ENCODE data around the gene C6orf47.

C6orf47 gene

DNA sequence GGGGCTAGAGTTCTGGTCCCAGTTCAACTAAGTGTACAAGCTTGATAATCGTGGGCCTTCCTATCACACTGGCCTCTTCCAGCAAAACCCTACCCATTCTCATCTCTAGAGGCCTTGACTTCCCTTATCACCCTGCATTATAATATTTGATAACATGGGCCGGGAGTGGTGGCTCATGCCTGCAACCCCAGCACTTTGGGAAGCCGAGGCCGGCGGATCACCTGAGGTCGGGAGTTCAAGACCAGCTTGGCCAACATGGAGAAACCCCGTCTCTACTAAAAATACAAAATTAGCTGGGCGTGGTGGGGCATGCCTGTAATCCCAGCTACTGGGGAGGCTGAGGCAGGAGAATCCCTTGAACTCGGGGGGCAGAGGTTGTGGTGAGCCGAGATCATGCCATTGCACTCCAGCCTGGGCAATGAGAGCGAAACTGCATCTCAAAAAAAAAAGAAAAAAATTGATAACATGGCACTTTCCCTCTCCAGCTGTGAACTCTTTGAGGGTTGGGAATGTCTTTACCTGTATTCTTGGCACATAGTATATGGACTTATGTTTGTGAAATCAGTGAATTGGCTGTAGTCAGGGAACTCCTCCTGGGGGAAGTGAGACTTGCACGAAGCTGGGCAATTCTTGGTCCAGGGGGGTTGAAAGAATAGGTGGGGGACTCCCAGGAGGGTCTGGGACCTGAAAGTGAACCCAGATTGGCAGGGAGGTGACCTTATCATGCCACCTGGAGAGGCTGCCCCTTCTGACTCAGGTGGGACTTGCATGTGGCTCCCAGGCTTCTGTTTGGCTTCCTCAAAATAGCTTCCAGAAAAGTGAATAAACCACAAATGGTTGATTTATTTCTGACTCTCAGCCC, 915 bp upstream of the C6orf47 start:
- DNase-seq (ENCODE audit: low read depth) = no peak

GRCh38 chr6:31659649-31660380, 763 bp downstream of the C6orf47 start:
- DNase-seq (ENCODE audit: low read depth) = no peak

DNA sequence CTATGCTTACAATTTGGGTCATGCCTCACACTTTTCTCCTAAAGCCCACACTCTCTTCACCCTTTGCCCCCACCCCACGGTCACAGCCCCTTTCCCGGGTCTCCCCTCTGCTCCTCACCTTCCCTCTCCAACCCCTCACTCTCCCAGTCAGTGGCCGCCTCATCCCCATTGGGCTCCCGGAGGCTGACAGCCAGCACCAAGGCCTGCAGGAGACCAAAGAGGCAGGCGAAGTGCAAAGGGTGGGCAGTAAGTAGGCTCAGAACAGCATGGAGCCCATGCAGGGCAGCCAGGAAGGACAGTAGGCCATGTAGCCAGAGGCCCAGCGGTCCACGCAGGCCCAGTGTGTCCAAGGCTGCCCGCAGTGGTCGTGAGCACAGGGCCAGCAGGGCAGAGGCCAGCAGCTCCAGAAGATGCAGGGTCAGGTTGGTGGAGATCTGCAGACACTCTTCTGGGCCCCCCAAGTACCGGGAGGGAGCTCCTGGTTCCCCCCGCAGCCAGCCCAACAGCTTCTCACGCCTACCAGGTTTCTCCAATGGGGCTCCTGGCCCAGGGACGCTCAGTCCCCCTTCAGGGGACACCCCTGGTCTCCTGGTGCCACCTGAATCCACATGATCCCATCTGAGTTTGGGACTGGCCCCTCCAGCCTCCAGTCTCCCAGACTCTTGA, 1.5 kb downstream of the C6orf47 start:
- DNase-seq (ENCODE audit: low read depth) = no peak

GRCh38 chr6:31658158-31658688, 2.4 kb downstream of the C6orf47 start:
- DNase-seq (ENCODE audit: low read depth) = no peak

DNA sequence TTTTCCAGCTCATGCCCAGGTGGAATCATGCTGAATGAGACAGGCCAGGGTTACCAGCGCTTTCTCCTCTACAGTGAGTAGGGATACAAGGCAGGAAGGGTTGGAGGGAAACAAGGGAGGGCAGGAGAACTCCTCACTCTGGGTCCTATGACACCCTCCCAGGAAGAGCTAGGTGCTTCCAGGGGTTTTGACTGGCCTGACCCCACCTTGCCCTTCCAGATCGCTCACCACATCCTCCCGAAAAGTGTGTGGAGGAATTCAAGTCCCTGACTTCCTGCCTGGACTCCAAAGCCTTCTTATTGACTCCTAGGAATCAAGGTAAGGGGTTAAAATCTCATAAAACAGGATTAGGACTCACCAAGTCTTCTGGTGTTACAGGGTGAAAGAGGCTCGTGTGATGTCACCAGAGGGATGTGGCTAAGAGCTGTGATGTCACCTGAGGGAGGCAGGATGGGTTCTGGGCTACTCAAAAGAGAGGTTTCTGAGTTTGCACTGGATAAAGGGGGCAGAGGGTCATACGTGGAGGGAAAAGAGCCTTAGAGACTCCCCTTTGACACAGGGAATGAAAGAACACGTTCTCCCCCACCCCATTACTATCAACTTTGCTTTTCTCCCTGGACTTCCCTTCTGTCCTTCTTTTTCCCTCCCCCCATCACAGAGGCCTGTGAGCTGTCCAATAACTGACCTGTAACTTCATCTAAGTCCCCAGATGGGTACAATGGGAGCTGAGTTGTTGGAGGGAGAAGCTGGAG, 3.0 kb downstream of the C6orf47 start:
- DNase-seq (ENCODE audit: low read depth) = no peak

DNA sequence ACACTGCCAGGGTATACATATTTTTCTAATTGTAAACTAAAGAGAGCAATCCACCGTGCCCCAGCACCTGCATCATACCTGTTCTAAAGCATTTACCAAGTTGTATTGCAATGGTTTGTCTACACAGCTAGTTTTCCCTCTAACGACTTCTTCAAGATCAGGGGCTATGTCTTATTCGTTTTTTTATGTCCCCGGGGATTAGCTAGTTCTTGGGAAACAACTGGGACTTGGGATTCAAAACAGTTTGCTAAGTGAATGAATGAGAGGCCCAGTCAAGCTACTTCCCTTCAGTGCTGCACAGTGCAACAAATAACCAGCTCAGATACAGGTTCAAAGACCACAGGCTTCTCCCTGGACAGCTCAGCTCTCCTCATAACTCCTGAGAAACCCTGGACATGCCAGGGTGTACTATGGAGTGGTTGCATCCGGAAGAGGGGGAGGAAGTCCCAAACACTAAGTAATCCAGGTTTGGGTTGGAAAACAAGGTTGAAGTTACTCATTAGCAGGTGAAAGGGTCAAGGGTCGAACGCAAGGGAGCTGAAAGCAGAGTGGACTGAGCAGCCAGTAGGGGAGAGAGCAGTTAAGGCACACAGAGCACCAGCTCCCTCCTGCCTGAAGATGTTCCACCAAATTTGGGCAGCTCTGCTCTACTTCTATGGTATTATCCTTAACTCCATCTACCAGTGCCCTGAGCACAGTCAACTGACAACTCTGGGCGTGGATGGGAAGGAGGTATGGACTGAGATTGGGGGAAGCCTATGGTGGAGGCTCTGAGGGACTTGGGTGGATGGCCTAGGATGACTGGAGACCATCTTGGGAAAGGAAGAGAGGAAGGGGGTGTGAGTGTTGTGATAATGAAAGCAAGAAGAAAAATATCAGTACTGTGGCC, 5.0 kb downstream of the C6orf47 start, which contains the start of gene APOM:
APOM (plus strand) TSS at position 546 of the 889 bp plus-strand sequence; CDS start at position 619, 73 bp downstream.
- no peak for DNase-seq (ENCODE audit: low read depth)

GRCh38 chr6:31654574-31655348, 5.8 kb downstream of the C6orf47 start:
- DNase-seq (ENCODE audit: low read depth) = no peak

GRCh38 chr6:31652925-31653724, 7.5 kb downstream of the C6orf47 start:
- peak; percentile 83 for DNase-seq (ENCODE audit: low read depth)

GRCh38 chr6:31651602-31652191, 8.9 kb downstream of the C6orf47 start:
- no peak for DNase-seq (ENCODE audit: low read depth)

DNA sequence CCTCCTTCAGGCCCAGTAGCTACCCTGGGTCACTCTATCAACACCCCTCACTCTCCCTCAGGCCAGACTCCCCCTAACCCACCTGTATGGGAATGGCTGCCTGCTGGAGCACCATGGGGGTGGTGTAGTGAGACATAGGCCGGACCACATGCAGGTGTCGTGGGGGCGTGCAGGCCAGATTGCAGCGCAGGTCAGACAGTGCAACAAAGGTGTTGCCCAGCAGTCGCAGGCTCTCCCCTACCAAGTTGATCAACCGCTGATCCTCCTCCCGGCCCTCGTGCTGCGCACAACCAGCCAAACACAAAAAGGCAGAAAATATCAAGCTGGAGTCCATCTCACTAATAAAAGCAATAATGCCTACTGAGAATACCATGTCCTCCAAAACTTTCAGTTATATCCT, 15.3 kb downstream of the C6orf47 start:
- DNase-seq (ENCODE audit: low read depth) = no peak

- DNase-seq (ENCODE audit: low read depth) = no peak
Measured at GRCh38 chr6:31643818-31644454, 16.6 kb downstream of the C6orf47 start.

- DNase-seq (ENCODE audit: low read depth) = no peak
Measured at GRCh38 chr6:31642798-31643570, 17.6 kb downstream of the C6orf47 start.

DNA sequence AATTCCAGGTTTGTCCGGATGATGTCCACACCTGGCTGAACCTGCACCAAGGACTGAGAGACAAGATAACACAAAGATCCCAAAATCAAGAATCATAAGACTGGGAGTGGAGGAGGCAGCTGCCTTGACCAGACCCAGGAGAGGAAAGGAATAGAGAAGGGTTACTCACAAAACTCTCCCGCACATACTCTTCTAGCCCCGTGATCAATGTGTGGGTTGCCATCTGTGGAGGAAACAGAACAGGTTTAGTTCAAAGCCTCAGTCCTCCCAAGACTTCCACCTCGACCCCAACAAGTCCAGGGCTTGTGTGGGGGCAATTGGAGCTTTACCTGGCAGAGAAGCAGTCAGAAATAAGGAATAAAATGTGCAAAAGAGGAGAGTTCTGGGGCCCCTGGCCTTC, 19.2 kb downstream of the C6orf47 start:
- no peak for DNase-seq (ENCODE audit: low read depth)

GRCh38 chr6:31640612-31641011, 20.0 kb downstream of the C6orf47 start:
- DNase-seq (ENCODE audit: low read depth) = no peak

- DNase-seq (ENCODE audit: low read depth) = no peak
Measured at GRCh38 chr6:31639449-31639861, 21.1 kb downstream of the C6orf47 start.

DNA sequence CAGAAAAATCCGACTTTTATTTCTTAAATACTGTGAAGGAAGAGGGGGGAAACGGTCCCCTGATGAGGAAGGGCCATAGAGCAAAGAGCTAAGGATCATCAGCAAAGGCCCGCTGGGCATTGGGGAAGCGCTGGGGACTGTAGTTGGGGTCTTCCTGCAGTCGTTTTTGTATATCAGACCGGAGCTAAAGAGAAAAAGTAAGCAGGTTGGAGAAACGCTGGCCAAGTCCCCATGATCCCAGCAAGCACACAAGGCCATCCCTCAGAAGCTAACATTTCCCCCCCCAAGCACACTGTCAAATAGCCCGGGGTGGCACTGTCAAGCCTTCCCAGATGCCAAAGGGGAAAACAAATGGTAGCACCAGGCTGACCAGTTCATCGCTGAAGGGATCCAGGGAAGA, 21.5 kb downstream of the C6orf47 start:
- DNase-seq (ENCODE audit: low read depth) = no peak
